Measurements from ENCODE around the gene KRTAP10-10.
A peak's percentile ranks its signal among the peaks of the same experiment; 100 is the strongest.
"Not testable (repeated sequence)": the region's sequence is repeated elsewhere in the genome, so short reads cannot be mapped to it uniquely, and the experiment has no call there.

The KRTAP10-10 gene

DNA sequence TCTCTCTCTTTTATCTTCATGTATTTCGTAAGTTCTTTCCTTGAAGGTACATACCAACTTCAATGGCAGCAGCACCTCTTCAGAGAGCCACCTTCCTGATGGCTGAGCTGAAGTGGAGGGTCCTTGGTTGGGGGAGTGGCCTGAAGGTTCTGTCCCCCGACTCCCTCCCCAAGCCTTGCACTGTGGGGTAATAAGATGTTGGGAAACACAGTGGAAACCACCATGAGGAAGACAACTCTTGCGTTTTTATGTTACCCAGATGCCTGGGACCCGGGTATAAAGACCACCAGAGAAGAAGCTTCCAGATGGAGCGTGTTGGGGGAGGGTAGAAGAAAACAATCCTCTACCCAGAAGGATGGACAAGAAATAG is 21.4 kb downstream of the KRTAP10-10 start:
- TF ChIP-seq, protein P1, sequence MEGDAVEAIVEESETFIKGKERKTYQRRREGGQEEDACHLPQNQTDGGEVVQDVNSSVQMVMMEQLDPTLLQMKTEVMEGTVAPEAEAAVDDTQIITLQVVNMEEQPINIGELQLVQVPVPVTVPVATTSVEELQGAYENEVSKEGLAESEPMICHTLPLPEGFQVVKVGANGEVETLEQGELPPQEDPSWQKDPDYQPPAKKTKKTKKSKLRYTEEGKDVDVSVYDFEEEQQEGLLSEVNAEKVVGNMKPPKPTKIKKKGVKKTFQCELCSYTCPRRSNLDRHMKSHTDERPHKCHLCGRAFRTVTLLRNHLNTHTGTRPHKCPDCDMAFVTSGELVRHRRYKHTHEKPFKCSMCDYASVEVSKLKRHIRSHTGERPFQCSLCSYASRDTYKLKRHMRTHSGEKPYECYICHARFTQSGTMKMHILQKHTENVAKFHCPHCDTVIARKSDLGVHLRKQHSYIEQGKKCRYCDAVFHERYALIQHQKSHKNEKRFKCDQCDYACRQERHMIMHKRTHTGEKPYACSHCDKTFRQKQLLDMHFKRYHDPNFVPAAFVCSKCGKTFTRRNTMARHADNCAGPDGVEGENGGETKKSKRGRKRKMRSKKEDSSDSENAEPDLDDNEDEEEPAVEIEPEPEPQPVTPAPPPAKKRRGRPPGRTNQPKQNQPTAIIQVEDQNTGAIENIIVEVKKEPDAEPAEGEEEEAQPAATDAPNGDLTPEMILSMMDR (IDR thresholded peaks at IDR 0.05; ENCODE audit: insufficient read depth, low read depth, low read length, missing control alignments): no peak
- no peak for DNase-seq (ENCODE audit: low read depth)
- H3K4me3 ChIP-seq (ENCODE audit: low read length): no peak overlapping the region

DNA sequence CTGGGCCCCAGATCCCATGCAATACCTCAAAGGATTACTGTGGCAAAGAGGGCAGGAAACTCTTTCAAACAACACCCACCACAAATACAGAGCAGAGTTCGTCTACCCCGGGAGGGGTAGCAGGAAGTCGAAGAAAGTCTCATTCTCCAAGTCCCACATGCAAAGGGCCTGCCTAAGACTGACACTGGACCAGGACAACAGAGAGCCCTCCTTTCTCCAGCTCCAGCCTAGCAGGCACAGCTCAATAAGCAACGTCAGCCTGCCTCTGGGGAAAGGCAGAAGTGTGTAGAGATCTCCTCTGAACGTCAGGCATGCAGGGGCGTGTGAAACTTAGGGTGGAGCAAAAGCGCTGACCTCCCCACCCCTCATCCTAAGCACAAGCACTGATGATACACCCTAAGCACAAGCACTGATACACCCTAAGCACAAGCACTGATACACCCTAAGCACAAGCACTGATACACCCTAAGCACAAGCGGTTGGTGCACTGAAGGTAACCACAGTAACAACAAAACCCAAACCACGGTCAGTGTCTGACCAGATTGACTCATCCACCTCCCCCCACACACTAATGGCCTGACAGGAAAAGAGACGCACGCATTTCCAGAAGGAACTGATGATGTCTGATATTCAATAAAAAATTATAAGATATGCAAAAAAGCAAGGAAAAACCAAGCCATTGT is 21.9 kb downstream of the KRTAP10-10 start:
- TF ChIP-seq, protein P1 (IDR thresholded peaks at IDR 0.05; ENCODE audit: insufficient read depth, low read depth, low read length, missing control alignments): no peak
- DNase-seq (ENCODE audit: low read depth): no peak
- no peak overlapping the region for H3K4me3 ChIP-seq (ENCODE audit: low read length)

DNA sequence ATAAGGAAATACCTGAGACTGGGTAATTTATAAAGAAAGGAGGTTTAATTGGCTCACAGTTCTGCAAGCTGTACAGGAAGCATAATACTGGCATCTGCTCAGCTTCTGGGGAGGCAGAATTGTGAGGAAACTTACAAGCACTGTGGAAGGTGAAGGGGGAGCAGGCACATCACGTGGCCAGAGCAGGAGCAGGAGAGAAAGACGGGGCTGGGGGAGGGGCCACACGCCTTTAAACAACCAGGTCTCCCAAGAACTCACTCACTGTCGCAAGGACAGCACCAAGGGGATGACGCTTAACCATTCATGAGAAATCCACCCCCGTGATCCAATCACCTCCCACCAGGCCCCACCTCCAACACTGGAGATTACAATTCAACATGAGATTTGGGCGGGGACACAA is 24.4 kb downstream of the KRTAP10-10 start:
- not testable (repeated sequence) for H3K4me3 ChIP-seq (ENCODE audit: low read length); DNase-seq (ENCODE audit: low read depth)

DNA sequence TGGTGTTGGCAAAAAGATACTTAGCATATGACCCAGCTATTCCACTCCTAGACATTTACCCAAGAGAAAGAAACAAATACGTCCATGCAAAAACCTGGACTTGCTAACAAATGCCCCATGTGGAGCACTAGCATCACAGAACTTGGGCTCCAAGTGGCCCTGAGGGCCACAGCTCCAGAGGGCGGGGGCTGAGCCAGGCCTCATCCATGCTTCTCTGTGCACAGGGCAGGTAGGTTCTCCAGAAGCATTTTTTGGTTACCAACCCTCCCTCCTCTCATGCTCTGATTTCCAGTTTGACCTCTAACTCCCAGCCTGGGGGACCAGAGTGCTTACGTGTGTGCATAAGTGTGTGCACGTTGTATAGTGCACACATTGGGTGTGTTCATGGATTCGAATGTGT is 27.5 kb downstream of the KRTAP10-10 start:
- TF ChIP-seq, protein P1 (IDR thresholded peaks at IDR 0.05; ENCODE audit: insufficient read depth, low read depth, low read length, missing control alignments): no peak
- no peak overlapping the region for H3K4me3 ChIP-seq (ENCODE audit: low read length)
- DNase-seq (ENCODE audit: low read depth): no peak

DNA sequence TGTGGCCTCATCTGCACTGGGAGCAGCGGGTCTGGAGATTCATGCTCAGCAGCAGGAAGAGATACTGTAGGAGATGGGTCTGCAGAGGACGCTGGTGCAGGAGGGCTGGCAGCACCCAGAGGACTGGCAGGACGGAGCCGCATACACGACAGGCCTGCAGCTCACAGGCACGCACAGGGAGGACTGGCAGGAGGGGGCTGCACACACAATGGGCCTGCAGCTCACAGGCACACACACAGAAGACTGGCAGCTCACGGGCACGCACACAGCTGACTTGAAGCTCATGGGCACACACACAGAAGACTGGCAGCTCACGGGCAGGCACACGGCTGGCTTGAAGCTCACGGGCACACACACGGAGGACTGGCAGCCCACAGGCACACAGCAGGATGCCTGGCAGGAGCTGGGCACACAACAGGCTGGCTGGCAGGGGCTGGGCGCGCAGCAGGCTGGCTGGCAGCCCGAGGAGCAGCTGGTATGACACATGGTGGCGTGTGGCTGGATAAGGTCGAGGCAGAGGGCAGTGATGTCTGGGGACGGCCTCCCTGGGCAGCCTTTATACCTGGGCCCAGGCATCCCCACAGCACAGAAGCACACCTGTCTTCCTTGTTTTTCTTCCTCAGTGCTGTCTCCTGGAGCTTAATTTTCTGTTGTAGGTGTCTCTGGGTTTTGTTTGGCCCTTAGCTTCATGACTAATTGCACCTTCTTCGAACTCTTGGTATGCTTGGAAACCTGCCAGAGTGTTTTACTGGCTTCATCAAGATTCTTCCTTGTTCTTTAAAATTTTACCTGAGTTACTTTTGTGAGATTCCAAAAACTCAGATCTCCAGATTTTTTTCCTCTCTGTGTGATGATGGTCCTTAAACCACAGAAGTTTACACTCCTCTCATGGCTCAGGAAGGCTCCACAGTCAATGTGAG is 29.5 kb downstream of the KRTAP10-10 start, which contains the start of gene KRTAP12-2:
Gene KRTAP12-2, minus strand, starts transcription at position 527 of the 920 bp plus-strand sequence. Its CDS starts 41 bp downstream, at position 486.
- no peak within 1 kb of the TSS for H3K4me3 ChIP-seq (ENCODE audit: low read length)
- DNase-seq (ENCODE audit: low read depth): peak; percentile 3
- TF ChIP-seq, protein P1 (IDR thresholded peaks at IDR 0.05; ENCODE audit: insufficient read depth, low read depth, low read length, missing control alignments): no peak

DNA sequence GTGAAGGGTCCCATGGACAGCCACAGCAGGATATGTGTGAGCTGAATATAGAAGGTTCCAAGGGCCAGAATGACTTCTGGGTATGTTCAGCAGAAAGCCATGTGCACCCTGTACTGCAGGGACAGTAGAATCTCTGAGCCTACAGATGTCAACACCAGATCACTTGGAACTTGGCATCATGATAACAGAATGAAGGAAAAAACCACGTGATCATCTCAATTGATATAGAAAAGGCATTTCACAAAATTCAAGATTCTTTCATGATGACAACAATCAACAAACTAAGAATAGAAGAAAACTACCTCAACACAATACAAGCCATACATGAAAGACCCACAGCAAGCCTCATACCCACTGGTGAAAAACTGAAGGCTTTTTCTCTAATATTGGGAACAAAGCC is 30.5 kb downstream of the KRTAP10-10 start:
- no peak overlapping the region for H3K4me3 ChIP-seq (ENCODE audit: low read length)
- DNase-seq (ENCODE audit: low read depth): no peak
- TF ChIP-seq, protein P1 (IDR thresholded peaks at IDR 0.05; ENCODE audit: insufficient read depth, low read depth, low read length, missing control alignments): no peak

DNA sequence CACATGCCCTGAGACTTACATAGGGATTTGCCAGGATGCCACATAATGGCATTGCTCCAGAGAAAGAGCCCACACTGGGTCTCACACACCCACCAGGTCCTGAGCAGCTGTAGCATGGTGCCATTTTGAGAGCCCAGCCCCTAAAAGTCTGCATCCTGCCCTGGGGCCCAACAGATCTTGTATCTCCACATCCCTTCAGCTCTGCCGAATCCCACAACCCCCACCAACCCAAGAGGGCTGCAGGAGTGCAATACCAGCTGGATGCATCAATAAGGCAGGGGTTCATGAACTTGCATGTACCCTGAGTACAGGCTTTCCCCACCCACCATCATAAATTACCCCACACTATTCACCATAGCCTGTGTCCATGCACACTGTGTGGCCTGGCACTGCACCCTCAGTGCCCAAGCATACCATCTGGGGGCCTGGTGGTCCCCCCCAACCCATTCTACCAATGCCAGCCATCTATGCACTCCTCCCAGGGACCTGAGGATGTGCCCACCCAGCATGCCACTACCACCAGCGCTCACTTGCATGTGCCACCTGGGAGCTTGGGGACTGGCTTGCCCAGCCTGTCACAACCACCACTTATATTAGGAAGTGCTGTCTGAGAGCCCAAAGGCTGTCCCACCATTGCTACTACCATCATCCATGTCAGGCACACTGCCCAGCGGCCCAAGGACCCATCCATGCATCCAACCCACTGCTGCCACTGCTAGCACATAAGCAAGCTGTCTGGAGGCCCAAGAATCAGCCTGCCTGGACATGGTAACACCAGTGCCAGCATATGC is 33.7 kb downstream of the KRTAP10-10 start:
- no peak for DNase-seq (ENCODE audit: low read depth)
- TF ChIP-seq, protein P1 (IDR thresholded peaks at IDR 0.05; ENCODE audit: insufficient read depth, low read depth, low read length, missing control alignments): no peak
- H3K4me3 ChIP-seq (ENCODE audit: low read length): no peak overlapping the region
